Neural cell (in vitro differentiated cells): ENCODE results near the gene ZBTB17. TPM values are rescaled to one million over a fixed set of nuclear protein-coding genes. Genes with fewer than 3 reads are reported as not detected.

ENCODE experiments used
- H2AFZ ChIP-seq: fragments of 200-600, 300-800 bp; sonication (generic), shearing (Covaris generic); 2 replicates; pipeline ENCODE4 v1.6.0; 2014; ENCODE audit warnings: low read depth, mild to moderate bottlenecking, antibody characterized with exemption, low read length, moderate library complexity
- H3F3A ChIP-seq: fragments of 200-600 bp; shearing (Covaris generic); 2 replicates; pipeline ENCODE4 v1.6.1; 2016; ENCODE audit warnings: mild to moderate bottlenecking, moderate library complexity, mixed read lengths, antibody characterized with exemption, low read length; ENCODE audit not compliant: insufficient read depth, poor library complexity, severe bottlenecking
- H3K27ac ChIP-seq: fragments of 200-600, 300-800 bp; sonication (generic), shearing (Covaris generic); 2 replicates; pipeline ENCODE4 v1.5.1; 2014; ENCODE audit warnings: mild to moderate bottlenecking, low read length, moderate library complexity
- H3K27me3 ChIP-seq: fragments of 300-800, 200-600 bp; sonication (generic), shearing (Covaris generic); 2 replicates; pipeline ENCODE4 v1.6.0; 2014; ENCODE audit warnings: mild to moderate bottlenecking, low read depth, low read length, moderate library complexity; ENCODE audit not compliant: insufficient read depth
- H3K36me3 ChIP-seq: fragments of 300-800, 200-600 bp; sonication (generic), shearing (Covaris generic); 2 replicates; pipeline ENCODE4 v1.5.1; 2014; ENCODE audit warnings: mild to moderate bottlenecking, antibody characterized with exemption, low read length, moderate library complexity; ENCODE audit not compliant: insufficient read depth
- H3K4me2 ChIP-seq: fragments of 300-800, 200-600 bp; sonication (generic), shearing (Covaris generic); 2 replicates; pipeline ENCODE4 v1.6.0; 2014; ENCODE audit warnings: mild to moderate bottlenecking, low read length
- H3K4me3 ChIP-seq: fragments of 300-800, 200-600 bp; sonication (generic), shearing (Covaris generic); 2 replicates; pipeline ENCODE4 v1.5.1; 2014; ENCODE audit warnings: mild to moderate bottlenecking, low read length, moderate library complexity
- H3K79me2 ChIP-seq: fragments of 200-600 bp; shearing (Covaris generic); replicated peaks from 2 replicates; pipeline ENCODE4 v1.6.0; 2014; ENCODE audit warnings: mild to moderate bottlenecking, low read length, moderate library complexity; ENCODE audit not compliant: insufficient read depth
- H3K9ac ChIP-seq: fragments of 300-800, 200-600 bp; sonication (generic), shearing (Covaris generic); 2 replicates; pipeline ENCODE4 v1.6.1; 2016; ENCODE audit warnings: mild to moderate bottlenecking, low read length, mixed read lengths
- H3K9me2 ChIP-seq: fragments of 200-600 bp; shearing (Covaris generic); 2 replicates; pipeline ENCODE4 v1.6.1; 2016; ENCODE audit warnings: mild to moderate bottlenecking, low read length, mixed read lengths; ENCODE audit not compliant: insufficient read depth
- H3K9me3 ChIP-seq: fragments of 200-600, 300-800 bp; sonication (generic), shearing (Covaris generic); 2 replicates; pipeline ENCODE4 v1.6.1; 2016; ENCODE audit warnings: mild to moderate bottlenecking, mixed run types, low read length, moderate library complexity, mixed read lengths
- H4K20me1 ChIP-seq: fragments of 200-600 bp; shearing (Covaris generic); 2 replicates; pipeline ENCODE4 v1.6.1; 2016; ENCODE audit warnings: mild to moderate bottlenecking, mixed run types; ENCODE audit not compliant: insufficient read depth
- EP300 ChIP-seq: fragments of 450-650 bp; conservative IDR thresholded peaks from 2 replicates; pipeline ENCODE4 v1.6.1; 2014; ENCODE audit warnings: antibody characterized with exemption, mild to moderate bottlenecking, moderate library complexity; ENCODE audit not compliant: poor library complexity, severe bottlenecking
- EZH2 ChIP-seq: fragments of 200-600, 300-800 bp; shearing (Covaris generic), sonication (generic); IDR thresholded peaks from 2 replicates; pipeline ENCODE4 v1.6.1; 2014; ENCODE audit warnings: antibody characterized with exemption, low read length, borderline replicate concordance, mild to moderate bottlenecking; ENCODE audit not compliant: insufficient read depth, poor library complexity, severe bottlenecking
- MXI1 ChIP-seq: fragments of 450-650 bp; conservative IDR thresholded peaks from 2 replicates; pipeline ENCODE4 v1.6.1; 2014; ENCODE audit warnings: antibody characterized with exemption, mild to moderate bottlenecking; ENCODE audit not compliant: poor library complexity, severe bottlenecking
- POLR2AphosphoS5 ChIP-seq: IDR thresholded peaks from 2 replicates; pipeline ENCODE4 v1.6.1; 2012
- RAD21 ChIP-seq: fragments of 450-650 bp; conservative IDR thresholded peaks from 2 replicates; pipeline ENCODE4 v1.6.1; 2014; ENCODE audit warnings: antibody characterized with exemption, mild to moderate bottlenecking, moderate library complexity
- SMC3 ChIP-seq: fragments of 450-650 bp; conservative IDR thresholded peaks from 2 replicates; pipeline ENCODE4 v1.6.1; 2014; ENCODE audit warnings: antibody characterized with exemption, mild to moderate bottlenecking, moderate library complexity; ENCODE audit not compliant: poor library complexity
- TAF1 ChIP-seq: IDR thresholded peaks from 2 replicates; pipeline ENCODE4 v1.6.1; 2012; ENCODE audit warnings: low read depth
- polyA plus RNA-seq: library from polyadenylated mRNA; depleted of rRNA; stranded (reverse); fragments of >200 nt; gene quantifications from 2 replicates; pipeline ENCODE4 v1.2.3, GENCODE V29; 2014
- TF ChIP-seq, protein P1 (sequence below): IDR thresholded peaks from 2 replicates; pipeline ENCODE4 v1.6.1; 2012; ENCODE audit warnings: borderline replicate concordance
- TF ChIP-seq, protein P2 (sequence below): fragments of 450-650 bp; IDR thresholded peaks from 2 replicates; pipeline ENCODE4 v1.5.1; 2014; ENCODE audit warnings: antibody characterized with exemption, mild to moderate bottlenecking, moderate library complexity; ENCODE audit not compliant: poor library complexity, severe bottlenecking

The ZBTB17 gene
- polyA plus RNA-seq, 1 donor from 2014 or later: 114 TPM

DNA sequence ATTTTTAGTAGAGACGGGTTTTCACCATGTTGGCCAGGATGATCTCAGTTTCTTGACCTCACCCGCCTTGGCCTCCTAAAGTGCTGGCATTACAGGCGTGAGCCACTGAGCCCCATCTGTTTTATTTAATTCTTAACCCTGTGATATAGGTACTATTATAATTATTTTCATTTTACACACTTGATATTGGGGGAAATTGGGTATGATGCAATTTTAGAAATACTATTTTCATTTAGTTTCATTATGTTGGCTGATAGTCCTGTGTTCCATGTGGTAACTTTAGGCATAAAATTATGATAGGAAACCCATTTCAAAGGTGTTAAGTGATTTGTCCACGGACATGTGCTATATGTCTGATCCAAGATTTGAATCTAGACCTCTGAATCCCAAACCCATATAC lies 67.3 kb downstream of the ZBTB17 start:
- Histone ChIP-seq H3K27me3 (no peaks in the 10 kb centered on the region), H3F3A (no peaks in the 10 kb centered on the region), H3K9me2 (no peaks in the 10 kb centered on the region), H2AFZ (no peak overlapping the region), H3K9me3 (no peaks in the 10 kb centered on the region), H3K4me2 (no peak overlapping the region), H3K4me3 (no peak overlapping the region), H3K9ac (no peak overlapping the region), H3K79me2 (peaks cover 58% of the 10 kb centered on the region), H3K27ac (no peak overlapping the region), H4K20me1 (no peaks in the 10 kb centered on the region), H3K36me3 (peaks cover under 1% of the 10 kb centered on the region)
- TF ChIP-seq, protein P1, sequence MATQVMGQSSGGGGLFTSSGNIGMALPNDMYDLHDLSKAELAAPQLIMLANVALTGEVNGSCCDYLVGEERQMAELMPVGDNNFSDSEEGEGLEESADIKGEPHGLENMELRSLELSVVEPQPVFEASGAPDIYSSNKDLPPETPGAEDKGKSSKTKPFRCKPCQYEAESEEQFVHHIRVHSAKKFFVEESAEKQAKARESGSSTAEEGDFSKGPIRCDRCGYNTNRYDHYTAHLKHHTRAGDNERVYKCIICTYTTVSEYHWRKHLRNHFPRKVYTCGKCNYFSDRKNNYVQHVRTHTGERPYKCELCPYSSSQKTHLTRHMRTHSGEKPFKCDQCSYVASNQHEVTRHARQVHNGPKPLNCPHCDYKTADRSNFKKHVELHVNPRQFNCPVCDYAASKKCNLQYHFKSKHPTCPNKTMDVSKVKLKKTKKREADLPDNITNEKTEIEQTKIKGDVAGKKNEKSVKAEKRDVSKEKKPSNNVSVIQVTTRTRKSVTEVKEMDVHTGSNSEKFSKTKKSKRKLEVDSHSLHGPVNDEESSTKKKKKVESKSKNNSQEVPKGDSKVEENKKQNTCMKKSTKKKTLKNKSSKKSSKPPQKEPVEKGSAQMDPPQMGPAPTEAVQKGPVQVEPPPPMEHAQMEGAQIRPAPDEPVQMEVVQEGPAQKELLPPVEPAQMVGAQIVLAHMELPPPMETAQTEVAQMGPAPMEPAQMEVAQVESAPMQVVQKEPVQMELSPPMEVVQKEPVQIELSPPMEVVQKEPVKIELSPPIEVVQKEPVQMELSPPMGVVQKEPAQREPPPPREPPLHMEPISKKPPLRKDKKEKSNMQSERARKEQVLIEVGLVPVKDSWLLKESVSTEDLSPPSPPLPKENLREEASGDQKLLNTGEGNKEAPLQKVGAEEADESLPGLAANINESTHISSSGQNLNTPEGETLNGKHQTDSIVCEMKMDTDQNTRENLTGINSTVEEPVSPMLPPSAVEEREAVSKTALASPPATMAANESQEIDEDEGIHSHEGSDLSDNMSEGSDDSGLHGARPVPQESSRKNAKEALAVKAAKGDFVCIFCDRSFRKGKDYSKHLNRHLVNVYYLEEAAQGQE: no peak
- no peak for TF ChIP-seq POLR2AphosphoS5
- TF ChIP-seq, protein P2, sequence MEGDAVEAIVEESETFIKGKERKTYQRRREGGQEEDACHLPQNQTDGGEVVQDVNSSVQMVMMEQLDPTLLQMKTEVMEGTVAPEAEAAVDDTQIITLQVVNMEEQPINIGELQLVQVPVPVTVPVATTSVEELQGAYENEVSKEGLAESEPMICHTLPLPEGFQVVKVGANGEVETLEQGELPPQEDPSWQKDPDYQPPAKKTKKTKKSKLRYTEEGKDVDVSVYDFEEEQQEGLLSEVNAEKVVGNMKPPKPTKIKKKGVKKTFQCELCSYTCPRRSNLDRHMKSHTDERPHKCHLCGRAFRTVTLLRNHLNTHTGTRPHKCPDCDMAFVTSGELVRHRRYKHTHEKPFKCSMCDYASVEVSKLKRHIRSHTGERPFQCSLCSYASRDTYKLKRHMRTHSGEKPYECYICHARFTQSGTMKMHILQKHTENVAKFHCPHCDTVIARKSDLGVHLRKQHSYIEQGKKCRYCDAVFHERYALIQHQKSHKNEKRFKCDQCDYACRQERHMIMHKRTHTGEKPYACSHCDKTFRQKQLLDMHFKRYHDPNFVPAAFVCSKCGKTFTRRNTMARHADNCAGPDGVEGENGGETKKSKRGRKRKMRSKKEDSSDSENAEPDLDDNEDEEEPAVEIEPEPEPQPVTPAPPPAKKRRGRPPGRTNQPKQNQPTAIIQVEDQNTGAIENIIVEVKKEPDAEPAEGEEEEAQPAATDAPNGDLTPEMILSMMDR: no peak
- TF ChIP-seq EZH2: no peak
- TF ChIP-seq RAD21: no peak
- TF ChIP-seq SMC3: no peak
- TF ChIP-seq MXI1: no peak
- no peak for TF ChIP-seq EP300
- TF ChIP-seq TAF1: no peak

DNA sequence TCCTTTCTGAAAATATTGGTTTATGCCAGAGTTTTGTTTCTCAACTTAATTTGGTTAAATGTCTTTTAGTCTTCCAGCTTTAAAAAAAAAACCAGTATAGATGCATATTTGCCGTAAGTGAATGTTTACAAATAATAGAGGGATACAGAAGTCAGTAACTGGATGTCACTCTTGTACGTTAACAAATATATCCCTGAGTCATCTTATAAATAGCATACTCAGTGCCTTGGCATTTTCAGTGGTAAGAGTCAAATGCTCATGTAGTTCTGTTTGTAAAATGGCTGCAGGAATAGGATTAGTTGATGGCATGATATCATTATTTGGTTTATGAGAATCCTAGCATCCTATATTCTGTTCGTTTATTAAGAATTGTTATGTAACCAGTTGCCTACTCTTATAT lies 73.0 kb downstream of the ZBTB17 start:
- no peaks in the 10 kb centered on the region for H3F3A ChIP-seq
- H3K4me3 ChIP-seq: no peak overlapping the region
- H4K20me1 ChIP-seq: no peaks in the 10 kb centered on the region
- TF ChIP-seq, protein P1: no peak
- TF ChIP-seq TAF1 (no peak), RAD21 (no peak), POLR2AphosphoS5 (no peak), EZH2 (no peak), MXI1 (no peak), EP300 (no peak), SMC3 (no peak)
- TF ChIP-seq, protein P2: no peak
- no peak overlapping the region for H3K9ac ChIP-seq
- no peak overlapping the region for H3K27ac ChIP-seq
- H3K79me2 ChIP-seq: peaks cover 88% of the 10 kb centered on the region
- H2AFZ ChIP-seq: no peak overlapping the region
- no peaks in the 10 kb centered on the region for H3K9me3 ChIP-seq
- H3K36me3 ChIP-seq: no peaks in the 10 kb centered on the region
- H3K27me3 ChIP-seq: no peaks in the 10 kb centered on the region
- no peaks in the 10 kb centered on the region for H3K9me2 ChIP-seq
- no peak overlapping the region for H3K4me2 ChIP-seq
